ENCODE data around the gene CDA.

Gene CDA

DNA sequence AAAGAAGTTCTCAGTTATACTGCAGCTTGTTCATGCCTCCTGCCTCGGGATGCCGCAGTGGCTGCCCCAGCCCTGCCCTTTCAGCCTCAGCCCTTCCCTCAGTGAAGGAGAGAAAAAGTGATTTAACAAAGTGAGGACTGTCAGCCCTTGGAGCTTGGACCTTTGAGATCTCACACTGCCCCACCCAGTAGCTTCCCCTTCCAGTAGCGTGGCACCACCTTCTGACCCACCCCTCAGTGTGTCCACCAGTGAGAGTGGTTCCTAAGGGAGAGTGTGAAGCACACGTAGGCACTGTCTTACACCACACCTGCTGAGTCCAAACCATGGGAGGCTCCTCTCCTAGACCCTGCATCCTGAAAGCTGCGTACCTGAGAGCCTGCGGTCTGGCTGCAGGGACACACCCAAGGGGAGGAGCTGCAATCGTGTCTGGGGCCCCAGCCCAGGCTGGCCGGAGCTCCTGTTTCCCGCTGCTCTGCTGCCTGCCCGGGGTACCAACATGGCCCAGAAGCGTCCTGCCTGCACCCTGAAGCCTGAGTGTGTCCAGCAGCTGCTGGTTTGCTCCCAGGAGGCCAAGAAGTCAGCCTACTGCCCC lies at the start of gene CDA:
Gene CDA (plus strand): TSS at position 464 of the 592 bp plus-strand sequence. CDS start 33 bp downstream, at position 497.
- no peak for DNase-seq (ENCODE audit: extremely low read depth in 1 of 2, low read depth in 1 of 2)

DNA sequence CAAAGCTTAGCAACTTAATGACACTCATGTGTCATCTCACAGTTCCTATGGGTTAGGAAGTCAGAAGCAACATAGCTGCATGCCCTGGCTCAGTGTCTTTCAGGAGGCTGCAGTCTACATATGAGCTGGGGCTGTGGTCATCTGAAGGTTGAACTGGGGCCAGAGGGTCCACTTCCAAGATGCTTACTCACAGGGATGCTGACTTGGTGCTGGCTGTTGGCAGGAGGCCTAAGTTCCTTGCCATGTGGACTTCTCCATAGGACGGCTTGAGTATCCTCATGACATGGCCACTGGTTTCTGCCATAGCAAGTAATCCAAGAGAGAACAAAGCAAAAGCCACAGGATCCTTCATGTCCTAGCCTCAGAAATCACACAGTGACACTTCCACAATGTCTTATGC lies 48.6 kb upstream of the CDA start:
- DNase-seq (ENCODE audit: extremely low read depth in 1 of 2, low read depth in 1 of 2), result no peak

DNA sequence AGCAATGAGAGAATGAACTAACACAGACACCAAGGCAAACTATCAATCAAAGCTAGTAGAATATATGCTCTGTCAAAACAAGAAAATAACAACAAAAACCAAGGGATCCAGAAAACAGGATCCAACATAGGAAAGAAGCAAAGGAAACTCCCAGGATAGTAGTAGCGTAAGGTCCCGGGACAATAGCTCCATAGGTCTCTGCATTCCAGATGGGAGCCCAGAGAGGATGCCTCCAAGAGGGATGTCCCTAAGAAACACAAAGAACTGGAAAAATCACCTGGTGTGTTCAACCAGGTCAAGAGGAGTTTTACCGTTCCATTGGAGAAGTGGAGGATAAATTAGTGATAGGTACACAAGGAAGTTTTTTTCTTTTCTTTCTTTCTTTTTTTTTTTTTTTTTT lies 42.3 kb upstream of the CDA start:
- no peak for DNase-seq (ENCODE audit: extremely low read depth in 1 of 2, low read depth in 1 of 2)

DNA sequence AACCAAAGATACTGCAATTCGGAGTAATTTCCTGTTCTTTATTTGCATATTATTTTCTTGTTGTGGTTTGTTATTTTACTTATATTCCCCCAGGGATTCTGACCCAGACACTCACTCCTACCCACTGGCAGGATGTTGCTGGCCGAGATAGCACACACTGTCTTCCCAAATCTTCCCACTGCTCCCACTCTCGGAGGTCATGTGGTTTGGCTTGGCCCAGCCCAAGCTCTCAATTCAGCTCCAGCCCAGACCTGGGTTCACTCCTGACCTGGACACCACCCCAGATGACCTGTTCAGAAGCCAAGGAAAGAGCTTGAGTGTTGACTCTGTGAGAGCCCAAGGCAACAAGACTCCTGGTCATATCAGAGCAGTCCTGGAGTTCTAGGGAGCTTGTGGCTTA lies 37.7 kb upstream of the CDA start:
- DNase-seq (ENCODE audit: extremely low read depth in 1 of 2, low read depth in 1 of 2), result no peak

DNA sequence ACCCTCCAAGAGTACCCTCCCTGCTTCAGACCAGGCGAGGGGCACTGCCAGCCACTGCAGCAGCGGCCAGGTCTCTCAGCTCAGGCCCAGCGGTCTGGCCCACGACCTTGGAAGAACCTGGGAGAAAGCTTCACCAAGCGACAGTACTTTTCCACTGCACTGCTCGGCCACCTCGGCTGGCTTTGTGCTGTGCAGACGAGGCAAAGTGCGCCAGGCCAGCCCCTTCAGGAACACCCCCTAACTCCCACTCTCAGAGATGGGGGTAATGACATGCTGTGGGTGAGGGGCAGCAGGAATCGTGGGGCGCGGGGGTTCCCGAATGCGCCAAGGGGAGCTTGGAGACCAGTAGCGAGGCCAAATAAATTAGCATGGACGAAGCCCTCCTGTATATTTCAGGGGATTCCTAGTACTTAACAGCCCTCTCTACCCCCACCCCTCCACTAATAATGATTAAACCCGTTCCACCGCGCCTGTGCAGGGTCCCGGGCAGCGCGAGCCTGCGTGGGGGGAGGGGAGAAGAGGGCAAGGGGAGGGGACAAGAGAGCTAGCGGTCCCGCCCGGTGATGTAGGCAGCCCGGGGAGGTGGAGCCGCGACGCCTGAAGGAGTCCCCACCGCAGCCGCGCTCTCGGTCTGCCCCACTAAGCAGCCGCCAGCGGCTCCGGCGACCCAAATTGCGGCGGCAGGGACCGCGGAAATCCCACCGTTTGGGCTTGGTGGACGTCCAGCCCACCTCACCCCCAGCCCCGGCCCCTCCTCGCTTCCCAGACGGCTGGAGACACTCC lies 36.8 kb upstream of the CDA start, which contains the start of gene FAM43B:
Gene FAM43B (plus strand): TSS at position 629 of the 783 bp plus-strand sequence. CDS start 401 bp downstream, outside the sequence.
- no peak for DNase-seq (ENCODE audit: extremely low read depth in 1 of 2, low read depth in 1 of 2)

DNA sequence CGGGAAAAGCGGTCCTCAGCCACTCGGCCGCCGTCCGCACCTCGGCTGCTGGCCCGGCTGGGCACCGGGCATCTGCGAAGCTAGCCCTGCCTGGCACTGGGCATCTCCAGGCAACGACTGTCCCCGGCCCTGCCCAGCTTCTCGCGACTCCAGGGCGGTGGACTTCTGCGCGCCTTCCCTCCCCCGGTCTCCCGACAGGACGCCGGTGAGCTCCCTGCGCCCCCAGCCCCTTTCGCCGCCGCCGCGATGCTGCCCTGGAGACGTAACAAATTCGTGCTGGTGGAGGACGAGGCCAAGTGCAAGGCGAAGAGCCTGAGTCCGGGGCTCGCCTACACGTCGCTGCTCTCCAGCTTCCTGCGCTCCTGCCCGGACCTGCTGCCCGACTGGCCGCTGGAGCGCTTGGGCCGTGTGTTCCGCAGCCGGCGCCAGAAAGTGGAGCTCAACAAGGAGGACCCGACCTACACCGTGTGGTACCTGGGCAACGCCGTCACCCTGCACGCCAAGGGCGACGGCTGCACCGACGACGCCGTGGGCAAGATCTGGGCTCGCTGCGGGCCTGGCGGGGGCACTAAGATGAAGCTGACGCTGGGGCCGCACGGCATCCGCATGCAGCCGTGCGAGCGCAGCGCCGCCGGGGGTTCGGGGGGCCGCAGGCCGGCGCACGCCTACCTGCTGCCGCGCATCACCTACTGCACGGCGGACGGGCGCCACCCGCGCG lies 36.0 kb upstream of the CDA start:
- DNase-seq (ENCODE audit: extremely low read depth in 1 of 2, low read depth in 1 of 2), result no peak

DNA sequence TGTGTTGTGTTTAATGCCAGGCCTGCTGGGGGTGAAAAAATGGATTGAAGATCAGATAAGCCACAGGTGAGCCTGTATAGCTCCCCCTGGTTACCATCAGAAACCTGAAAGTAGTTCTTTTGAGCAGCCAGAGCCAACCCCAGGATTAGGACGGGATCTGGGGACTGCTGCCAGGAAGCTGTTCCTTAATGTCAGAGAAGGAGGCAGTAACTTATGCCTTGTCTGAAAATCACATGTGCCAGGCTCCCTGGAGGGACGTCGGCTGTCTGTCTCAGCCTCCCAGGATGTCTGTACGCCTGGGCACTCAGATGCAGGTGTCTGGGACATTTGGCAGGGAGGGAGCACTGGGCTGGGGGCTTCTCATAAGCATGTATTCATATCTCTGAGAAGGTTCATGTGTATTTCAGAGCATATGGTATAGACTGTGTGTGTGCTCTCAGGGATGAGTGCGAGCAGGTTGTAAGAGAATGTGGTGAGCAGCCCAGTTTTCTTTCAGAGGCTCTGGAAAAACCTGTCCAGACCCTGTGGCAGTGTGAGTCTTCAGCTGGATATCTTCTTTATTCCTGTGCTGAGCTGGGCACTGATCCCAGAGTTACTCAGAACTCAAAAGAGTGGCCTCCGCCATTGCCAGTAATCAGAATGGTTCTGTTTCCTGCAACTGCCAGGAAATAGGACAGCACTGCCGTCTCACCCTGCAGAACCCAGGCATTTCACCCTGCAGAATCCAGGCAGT lies 33.7 kb upstream of the CDA start:
- DNase-seq (ENCODE audit: extremely low read depth in 1 of 2, low read depth in 1 of 2), result no peak

DNA sequence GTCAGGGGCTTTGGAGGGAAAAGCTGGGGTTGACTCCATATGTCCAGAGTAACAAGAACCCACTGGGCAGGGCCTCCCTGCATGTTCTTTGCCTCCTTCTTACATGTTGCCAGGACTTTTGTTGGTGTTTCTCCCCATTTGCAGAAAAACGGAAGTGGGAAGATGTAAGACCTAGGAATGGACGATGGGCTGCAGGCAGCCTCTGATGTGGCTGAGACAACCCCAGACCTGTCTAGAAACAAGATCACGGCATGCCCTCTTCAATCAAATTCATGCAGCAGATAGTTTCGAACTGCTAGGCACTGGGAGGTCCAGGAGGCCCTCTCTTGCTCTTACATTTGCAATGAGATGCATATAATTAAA lies 33.2 kb upstream of the CDA start:
- no peak for DNase-seq (ENCODE audit: extremely low read depth in 1 of 2, low read depth in 1 of 2)

DNA sequence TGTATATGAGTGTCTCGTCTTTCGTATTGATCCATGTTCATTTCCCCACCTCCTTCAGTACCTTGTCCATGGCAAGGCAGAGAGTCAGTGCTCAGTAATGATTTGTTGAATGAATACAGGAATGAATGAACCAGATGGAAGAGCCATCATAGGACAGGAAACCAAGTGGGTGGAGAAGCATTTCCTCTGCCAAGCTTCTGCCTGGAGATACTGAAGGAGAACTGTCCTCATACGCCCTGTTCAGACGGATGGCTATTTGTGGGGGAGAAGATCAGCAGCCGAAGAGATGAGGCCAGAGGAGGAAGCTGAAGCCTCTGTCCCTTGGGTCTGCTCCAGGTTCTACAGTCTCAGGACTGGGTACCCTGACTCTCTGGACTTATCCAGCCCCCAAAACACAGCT lies 30.7 kb upstream of the CDA start:
- DNase-seq (ENCODE audit: extremely low read depth in 1 of 2, low read depth in 1 of 2), result no peak

DNA sequence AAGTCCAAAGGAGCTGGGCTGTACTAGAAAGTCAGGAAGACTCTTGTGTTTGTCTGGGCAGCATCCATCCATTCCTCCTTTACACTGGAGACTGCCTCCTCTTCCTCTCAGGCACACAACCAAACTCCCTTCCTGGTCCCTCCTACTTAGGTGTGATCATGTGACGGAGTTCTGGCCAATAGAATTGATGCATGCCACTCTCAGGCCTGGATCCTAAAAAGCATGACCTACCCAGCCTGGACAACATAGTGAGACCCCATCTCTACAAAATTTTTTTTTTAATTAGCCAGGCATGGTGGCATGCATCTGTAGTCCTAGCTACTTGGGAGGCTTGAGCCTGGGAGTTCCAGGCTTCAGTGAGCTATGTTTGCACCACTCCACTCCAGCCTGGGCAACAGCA lies 27.9 kb upstream of the CDA start:
- no peak for DNase-seq (ENCODE audit: extremely low read depth in 1 of 2, low read depth in 1 of 2)

DNA sequence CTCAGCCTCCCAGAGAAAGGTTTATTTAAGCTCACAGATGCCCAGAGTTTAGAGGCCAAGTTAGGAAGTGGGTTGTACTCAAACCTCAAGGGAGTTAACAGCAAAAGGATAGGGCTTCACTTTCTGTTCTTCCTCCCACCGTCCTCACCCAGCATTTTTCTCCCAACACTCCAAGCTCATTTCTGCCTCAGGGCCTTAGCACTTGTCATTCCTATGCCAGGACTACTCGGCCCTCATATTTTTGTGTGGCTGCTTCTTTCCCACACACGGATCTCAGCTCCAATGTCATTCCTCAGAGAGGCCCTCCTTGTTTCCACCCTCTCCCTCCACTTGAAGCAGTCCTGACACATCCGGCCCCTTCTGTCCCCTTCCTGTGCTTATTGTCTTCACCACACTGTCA lies 23.7 kb upstream of the CDA start:
- DNase-seq (ENCODE audit: extremely low read depth in 1 of 2, low read depth in 1 of 2), result no peak

DNA sequence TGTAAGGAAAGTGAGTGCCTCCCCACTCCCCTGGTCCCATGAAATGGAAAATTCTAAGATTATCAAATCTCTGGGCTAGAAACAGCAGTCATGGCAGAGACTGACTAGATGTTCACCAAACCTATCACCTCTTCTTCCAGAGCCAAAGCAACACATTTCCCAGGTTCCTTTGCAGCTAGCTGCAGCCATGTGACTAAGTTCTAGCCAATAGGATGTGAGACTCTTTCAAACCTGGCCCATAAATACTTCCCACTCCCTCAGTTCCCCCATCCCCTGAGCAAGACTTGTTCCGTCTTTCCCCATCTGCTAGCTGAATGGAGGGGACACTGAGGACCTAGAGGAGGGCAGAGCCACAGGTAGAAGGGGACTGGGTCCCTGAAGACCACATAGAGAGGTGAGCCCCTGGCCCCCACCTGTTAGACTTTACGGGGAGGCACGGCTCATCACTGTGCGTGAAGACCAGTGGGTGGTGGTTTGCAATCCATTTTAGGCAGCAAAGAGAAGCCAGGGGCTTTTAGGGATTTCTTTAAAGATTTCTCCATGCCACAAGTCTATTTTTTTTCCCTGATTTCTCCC lies 19.3 kb upstream of the CDA start:
- no peak for DNase-seq (ENCODE audit: extremely low read depth in 1 of 2, low read depth in 1 of 2)

DNA sequence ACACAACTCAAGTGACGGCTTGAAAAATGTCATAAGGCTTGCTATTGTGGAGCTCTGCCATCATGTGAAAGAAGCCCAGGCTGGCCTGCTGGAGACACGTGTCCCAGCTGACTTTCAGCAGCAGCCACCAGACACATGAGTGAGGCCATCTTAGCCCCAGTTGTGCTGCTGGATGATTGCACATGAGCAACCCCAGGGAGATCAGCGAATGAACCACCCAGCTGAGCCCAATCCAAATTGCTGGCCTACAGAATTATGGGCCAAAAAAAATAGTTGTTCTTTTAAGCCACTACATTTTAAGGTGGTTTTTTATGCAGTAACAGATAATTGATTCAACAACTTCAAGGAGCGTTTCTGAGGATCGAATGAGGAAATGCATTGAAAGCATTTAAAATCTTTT lies 17.5 kb upstream of the CDA start:
- DNase-seq (ENCODE audit: extremely low read depth in 1 of 2, low read depth in 1 of 2), result no peak

DNA sequence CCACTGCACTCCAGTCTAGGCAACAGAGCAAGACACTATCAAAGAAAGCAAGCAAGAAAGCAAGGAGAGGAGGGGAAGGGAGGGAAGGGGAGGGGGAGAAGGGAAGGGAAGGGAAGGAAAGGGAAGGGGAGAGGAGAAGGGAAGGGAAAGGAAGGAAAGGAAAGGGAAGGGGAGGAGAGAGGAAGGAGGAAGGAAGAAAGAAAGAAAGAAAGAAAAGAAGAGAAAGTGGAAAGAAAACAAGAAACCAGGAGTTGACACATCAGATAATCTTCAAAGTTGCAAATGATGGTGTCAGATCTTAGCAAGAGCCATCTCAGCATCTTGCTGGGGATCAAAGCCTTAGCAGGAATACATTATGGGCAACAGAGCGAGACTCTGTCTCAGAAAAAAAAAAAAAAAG lies 14.9 kb upstream of the CDA start:
- no peak for DNase-seq (ENCODE audit: extremely low read depth in 1 of 2, low read depth in 1 of 2)

DNA sequence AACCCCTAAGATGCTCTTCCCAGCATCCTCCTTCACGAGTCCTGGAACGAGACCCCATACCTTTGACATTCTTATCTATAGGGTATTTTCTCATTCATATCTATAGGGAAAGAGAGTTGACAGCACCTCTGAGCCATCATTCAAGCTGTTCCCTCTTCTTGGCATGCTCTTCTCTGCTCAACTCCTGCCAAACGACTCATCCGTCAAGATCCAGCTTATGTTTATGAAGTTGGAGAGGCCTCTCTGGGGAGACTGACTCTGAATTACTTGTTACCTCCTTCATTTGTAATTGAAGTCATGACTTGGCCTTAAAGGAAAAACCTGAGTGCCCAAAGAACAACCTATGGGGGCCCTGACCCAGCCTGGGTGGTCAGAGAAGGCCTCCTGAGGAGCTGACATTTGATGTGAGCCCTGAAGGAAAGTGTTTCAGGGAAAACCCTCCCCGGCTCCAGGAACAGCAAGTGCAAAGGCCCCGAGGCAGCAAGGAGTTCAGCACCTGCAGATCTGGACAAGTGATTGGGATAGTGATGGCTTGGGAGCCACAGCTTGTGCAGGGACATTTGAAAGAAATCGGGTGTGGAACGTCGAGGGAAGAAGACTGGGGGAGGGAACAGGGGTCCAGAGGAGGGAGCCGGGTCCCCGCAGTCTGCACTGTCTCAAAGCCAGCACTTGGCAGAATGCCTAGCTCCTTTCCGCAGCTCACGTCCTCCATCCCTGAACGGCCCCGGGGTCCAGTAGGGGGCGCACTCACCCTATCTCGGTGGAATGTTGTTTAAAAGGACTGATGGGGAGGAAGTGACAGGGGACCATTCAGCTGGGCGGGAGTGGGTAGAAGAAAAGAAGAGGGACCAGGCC lies 14.0 kb upstream of the CDA start:
- DNase-seq (ENCODE audit: extremely low read depth in 1 of 2, low read depth in 1 of 2), result peak; percentile 39 to 64

DNA sequence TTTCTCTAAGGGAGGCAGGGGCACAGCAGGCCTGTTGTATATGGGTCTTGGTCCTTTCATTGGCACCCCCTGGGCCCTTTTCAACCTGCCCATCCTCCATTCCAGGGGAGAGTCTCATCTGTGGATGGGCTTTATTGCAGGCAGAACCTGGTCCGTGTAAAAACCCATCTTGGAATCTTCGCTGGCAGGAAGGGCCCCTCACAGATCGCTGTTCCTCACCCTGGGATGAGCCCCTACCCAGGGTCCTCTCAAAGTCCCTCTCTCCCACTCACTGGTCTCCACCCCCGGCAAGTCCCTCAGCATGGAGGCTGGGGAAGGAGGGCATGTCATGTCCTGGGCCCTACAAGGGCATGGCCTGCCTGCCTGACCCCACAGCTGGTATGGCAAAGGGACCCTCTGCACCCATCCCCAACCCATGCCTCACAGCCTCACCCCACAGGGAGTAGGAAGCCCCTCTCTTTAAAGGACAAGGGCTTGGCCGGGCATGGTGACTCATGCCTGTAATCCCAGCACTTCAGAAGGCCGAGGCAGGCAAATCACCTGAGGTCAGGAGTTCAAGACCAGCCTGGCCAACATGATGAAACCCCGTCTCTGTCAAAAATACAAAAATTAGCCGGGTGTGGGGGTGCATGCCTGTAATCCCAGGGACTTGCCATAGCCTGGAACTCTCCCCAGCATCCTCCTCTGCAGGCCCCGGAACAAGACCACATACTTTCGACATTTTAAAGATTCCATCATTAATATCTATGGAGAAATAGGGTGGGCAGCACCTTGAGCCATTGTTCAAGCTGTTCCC lies 13.2 kb upstream of the CDA start:
- no peak for DNase-seq (ENCODE audit: extremely low read depth in 1 of 2, low read depth in 1 of 2)

DNA sequence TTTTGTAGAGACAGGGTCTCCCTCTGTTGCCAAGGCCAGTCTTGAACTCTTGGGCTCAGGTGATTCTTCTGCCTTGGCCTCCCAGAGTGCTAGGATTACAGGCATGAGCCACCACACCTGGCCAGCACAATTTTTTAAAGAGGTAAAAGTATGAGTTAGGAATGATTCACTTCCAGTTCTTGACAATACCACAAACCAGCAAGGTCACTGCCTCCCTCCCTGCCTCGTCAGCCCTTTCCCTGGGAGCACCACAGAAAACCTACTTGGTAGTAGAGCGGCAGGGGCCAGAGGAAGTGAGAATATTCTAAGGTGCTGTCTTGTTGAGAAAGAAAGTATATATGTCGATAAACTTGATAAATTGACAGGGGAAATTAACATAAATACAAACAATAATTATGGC lies 10.8 kb upstream of the CDA start:
- DNase-seq (ENCODE audit: extremely low read depth in 1 of 2, low read depth in 1 of 2), result no peak

DNA sequence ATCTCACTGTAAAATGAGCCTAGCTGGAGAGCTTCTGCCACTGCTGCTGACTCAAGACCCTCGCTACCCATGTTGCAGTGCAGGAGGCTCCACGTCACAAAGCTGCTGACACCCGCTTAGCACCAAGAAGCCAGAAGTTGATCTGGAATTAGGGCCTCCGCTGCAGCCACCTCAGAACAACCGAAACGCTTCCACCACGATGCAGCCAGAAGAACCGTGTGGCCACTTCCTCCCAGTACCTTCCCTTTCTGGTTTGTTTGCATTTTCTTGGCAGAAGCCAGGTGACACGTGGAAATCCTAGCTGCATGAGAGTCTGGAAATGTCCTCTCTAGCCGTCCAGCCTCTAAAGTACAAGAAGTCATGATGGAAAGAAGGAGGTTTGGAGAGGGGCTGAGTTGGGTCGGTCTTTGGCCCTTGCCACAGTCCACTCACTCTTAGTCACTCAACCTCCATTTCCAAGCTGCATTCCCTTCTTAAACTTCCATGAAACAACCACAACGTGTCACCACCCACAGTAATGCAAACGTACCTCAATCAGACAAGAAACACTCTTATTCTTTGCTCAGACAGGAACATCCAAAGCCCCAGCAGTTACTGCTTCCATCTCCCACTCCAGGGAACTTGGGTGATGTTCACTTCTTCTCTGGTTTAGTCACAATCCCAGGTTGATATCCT lies 10.0 kb upstream of the CDA start:
- DNase-seq (ENCODE audit: extremely low read depth in 1 of 2, low read depth in 1 of 2), result no peak

DNA sequence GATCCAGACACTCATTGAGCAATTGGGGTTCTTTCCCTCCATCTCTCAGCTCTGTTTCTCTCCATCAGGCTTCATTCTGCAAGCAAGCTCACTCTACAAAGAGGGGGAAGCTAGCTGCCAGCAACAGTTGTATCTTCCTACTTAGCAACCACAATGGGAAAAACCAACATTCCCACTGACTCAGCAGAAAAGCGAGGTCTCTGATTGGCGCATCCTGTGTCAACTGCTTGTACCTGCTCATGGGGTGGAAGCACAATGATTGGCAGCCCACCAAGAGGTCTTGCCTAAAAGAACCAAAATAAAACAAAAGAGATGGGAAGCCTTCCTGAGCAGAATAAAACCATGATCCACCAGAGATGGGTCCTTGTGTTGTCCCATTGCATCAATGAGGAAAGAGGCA lies 4.0 kb upstream of the CDA start:
- no peak for DNase-seq (ENCODE audit: extremely low read depth in 1 of 2, low read depth in 1 of 2)
